ENCODE measurements around the gene TMC4.

Gene TMC4

GRCh38 chr19:54133312-54133956 lies 39.5 kb downstream of the TMC4 start:
- no peak for DNase-seq (ENCODE audit: low spot score)

- DNase-seq (ENCODE audit: low spot score), result no peak
Measured at GRCh38 chr19:54129617-54129996, 43.4 kb downstream of the TMC4 start.

GRCh38 chr19:54128796-54129616 lies 44.0 kb downstream of the TMC4 start:
- DNase-seq (ENCODE audit: low spot score), result no peak

GRCh38 chr19:54128441-54128725 lies 44.6 kb downstream of the TMC4 start:
- DNase-seq (ENCODE audit: low spot score), result no peak

- no peak for DNase-seq (ENCODE audit: low spot score)
Measured at GRCh38 chr19:54127688-54128440, 45.1 kb downstream of the TMC4 start.

- no peak for DNase-seq (ENCODE audit: low spot score)
Measured at GRCh38 chr19:54125713-54126112, 47.2 kb downstream of the TMC4 start.

GRCh38 chr19:54124393-54124792 lies 48.6 kb downstream of the TMC4 start:
- no peak for DNase-seq (ENCODE audit: low spot score)

- DNase-seq (ENCODE audit: low spot score), result no peak
Measured at GRCh38 chr19:54123682-54124081, 49.3 kb downstream of the TMC4 start.

GRCh38 chr19:54121259-54121658 lies 51.7 kb downstream of the TMC4 start:
- no peak for DNase-seq (ENCODE audit: low spot score)

GRCh38 chr19:54115109-54116063 lies 57.6 kb downstream of the TMC4 start, which contains the start of the genes PRPF31 and TFPT:
Gene PRPF31, plus strand, starts transcription at chr19:54115754. Its CDS starts 2,525 bp downstream, at chr19:54118279.
Gene TFPT, minus strand, starts transcription at chr19:54115657. Its CDS starts 388 bp downstream, at chr19:54115269.
- DNase-seq (ENCODE audit: low spot score), result peak; percentile 98

GRCh38 chr19:54114340-54115108 lies 58.4 kb downstream of the TMC4 start:
- DNase-seq (ENCODE audit: low spot score), result no peak

All from cerebellar cortex (tissue), 1 donor.